ENCODE results near the gene CFAP92.
A peak's percentile ranks its signal among the peaks of the same experiment; 100 is the strongest.
"Not testable (repeated sequence)": the region's sequence is repeated elsewhere in the genome, so short reads cannot be mapped to it uniquely, and the experiment has no call there.

Gene CFAP92

DNA sequence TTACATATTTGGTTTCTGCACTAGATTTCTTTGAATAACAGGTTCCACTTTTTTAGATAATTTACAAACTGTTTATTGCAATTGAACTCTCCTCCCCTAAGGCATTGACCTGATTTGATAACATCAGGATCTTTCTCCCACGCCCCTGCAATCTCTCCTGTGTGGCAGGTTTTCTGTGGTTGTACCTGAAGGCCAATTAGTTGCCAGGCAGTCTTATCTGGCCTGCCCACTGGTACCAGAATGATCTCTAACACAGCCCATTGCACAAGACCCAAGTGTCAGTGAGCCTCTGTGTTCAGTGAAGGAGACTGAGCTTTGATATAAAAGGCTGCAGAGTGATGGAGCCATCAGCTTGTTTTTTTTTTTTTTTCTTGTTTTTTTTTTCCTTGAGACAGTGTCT, 111.2 kb downstream of the CFAP92 start:
- H3K27me3 Mint-ChIP-seq (ENCODE audit: low read depth, poor library complexity): peaks cover 5% of the 10 kb centered on the region
- no peak overlapping the region for H3K27ac Mint-ChIP-seq
- DNase-seq: no peak
- peaks cover 48% of the 10 kb centered on the region for H3K4me1 Mint-ChIP-seq
- peak overlapping the region; percentile 35 for H3K4me3 Mint-ChIP-seq
- H3K36me3 Mint-ChIP-seq (ENCODE audit: low read depth): peaks cover 26% of the 10 kb centered on the region
- H3K9me3 Mint-ChIP-seq: no peaks in the 10 kb centered on the region
- TF ChIP-seq, protein P1, sequence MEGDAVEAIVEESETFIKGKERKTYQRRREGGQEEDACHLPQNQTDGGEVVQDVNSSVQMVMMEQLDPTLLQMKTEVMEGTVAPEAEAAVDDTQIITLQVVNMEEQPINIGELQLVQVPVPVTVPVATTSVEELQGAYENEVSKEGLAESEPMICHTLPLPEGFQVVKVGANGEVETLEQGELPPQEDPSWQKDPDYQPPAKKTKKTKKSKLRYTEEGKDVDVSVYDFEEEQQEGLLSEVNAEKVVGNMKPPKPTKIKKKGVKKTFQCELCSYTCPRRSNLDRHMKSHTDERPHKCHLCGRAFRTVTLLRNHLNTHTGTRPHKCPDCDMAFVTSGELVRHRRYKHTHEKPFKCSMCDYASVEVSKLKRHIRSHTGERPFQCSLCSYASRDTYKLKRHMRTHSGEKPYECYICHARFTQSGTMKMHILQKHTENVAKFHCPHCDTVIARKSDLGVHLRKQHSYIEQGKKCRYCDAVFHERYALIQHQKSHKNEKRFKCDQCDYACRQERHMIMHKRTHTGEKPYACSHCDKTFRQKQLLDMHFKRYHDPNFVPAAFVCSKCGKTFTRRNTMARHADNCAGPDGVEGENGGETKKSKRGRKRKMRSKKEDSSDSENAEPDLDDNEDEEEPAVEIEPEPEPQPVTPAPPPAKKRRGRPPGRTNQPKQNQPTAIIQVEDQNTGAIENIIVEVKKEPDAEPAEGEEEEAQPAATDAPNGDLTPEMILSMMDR (IDR thresholded peaks at IDR 0.05): no peak

DNA sequence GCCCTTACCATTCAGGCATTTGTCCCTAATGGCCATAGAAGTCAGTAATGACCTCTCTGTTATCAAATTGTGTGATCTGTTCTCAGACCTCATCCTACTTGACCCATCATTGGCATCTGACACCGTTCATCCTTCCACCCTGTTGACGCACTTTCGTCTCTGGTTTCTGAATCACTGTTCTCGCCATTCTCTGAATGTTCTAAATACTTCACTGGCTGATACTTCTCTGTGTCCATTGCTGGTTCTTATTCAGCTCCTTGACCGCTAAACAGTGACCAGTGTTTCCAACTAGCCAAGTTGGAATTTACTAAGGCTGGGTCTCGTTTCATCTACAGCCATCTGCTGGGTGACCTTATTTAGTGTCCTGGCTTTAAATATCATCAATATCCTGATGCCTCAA, 112.3 kb downstream of the CFAP92 start:
- Mint-ChIP-seq H3K9me3 (no peaks in the 10 kb centered on the region), H3K4me3 (peak overlapping the region; percentile 93), H3K27me3 (ENCODE audit: low read depth, poor library complexity) (peaks cover 5% of the 10 kb centered on the region), H3K27ac (peak overlapping the region; percentile 12), H3K4me1 (peaks cover 53% of the 10 kb centered on the region), H3K36me3 (ENCODE audit: low read depth) (peaks cover 24% of the 10 kb centered on the region)
- TF ChIP-seq, protein P1 (IDR thresholded peaks at IDR 0.05): no peak
- DNase-seq: no peak

DNA sequence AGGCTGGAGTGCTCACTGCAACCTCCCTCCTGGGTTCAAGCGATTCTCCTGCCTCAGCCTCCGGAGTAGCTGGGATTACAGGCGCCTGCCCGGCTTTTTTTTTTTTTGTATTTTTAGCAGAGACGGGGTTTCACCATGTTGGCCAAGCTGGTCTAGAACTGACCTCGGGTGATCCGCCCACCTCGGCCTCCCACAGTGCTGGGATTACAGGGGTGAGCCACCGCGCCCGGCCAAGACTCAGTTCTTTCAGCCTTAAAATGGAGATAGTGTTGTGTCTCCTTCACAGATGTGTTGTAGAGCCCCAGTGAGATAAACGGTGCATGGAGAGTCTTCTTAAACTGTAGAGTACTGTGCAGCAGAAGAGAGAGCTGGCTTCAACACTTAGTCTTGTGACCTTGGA, 113.4 kb downstream of the CFAP92 start:
- peaks cover 24% of the 10 kb centered on the region for H3K36me3 Mint-ChIP-seq (ENCODE audit: low read depth)
- H3K4me1 Mint-ChIP-seq: peaks cover 61% of the 10 kb centered on the region
- DNase-seq; H3K27ac Mint-ChIP-seq; H3K27me3 Mint-ChIP-seq (ENCODE audit: low read depth, poor library complexity); H3K9me3 Mint-ChIP-seq: not testable (repeated sequence)
- peak overlapping the region; percentile 93 for H3K4me3 Mint-ChIP-seq

- peaks cover 63% of the 10 kb centered on the region for H3K4me1 Mint-ChIP-seq
- no peaks in the 10 kb centered on the region for H3K9me3 Mint-ChIP-seq
- H3K36me3 Mint-ChIP-seq (ENCODE audit: low read depth): peaks cover 21% of the 10 kb centered on the region
- H3K4me3 Mint-ChIP-seq: peak overlapping the region; percentile 93
- H3K27ac Mint-ChIP-seq: peak overlapping the region; percentile 98
- H3K27me3 Mint-ChIP-seq (ENCODE audit: low read depth, poor library complexity): peaks cover 5% of the 10 kb centered on the region
- TF ChIP-seq, protein P1 (IDR thresholded peaks at IDR 0.05): no peak
- no peak for DNase-seq
These were observed 113.9 kb downstream of the CFAP92 start for GRCh38 chr3:128879991-128880390.

DNA sequence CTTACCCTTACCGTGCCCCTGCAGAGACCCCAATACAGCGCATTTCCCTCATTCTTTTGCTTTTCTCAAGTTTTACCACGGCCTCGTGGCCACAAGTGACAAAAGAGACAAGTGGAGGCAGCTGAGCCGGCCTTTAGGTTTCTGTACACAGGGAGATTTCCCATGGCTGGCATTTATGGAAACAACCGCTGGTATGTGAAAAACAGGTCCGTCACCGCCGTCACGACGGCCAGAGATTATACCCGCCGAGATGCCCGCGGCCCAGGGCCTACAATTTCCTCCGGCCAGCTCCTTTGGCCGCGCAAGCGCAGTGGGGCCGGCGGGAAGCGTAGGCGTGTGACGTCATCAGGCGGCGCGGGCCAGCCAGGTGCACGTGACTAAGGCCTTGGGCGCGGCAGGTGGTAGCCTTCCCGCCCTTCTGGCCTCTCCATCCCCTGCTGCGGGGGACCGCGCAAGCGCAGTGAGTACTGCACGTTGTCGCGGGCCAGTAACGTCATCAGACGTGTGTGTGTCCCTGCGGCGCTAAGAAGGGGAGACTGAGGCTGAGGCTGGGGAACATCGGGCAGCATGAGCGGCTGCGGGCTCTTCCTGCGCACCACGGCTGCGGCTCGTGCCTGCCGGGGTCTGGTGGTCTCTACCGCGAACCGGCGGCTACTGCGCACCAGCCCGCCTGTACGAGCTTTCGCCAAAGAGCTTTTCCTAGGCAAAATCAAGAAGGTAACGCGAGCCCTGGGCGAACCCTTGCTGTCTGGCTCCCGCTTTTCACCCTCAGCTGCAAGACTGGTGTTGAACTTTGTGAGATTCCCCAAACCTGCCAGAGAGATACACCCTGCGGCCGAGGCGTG, 114.5 kb downstream of the CFAP92 start, which contains the start of gene ACAD9:
Gene ACAD9, plus strand, starts transcription at position 496 of the 845 bp plus-strand sequence. Its CDS starts 72 bp downstream, at position 568.
- TF ChIP-seq, protein P1 (IDR thresholded peaks at IDR 0.05): no peak
- Mint-ChIP-seq H3K9me3 (no peaks in the 10 kb centered on the region), H3K4me3 (peak within 1 kb of the TSS; percentile 93), H3K27me3 (ENCODE audit: low read depth, poor library complexity) (peaks cover 10% of the 10 kb centered on the region), H3K27ac (peak within 1 kb of the TSS; percentile 98), H3K36me3 (ENCODE audit: low read depth) (peaks cover 14% of the 10 kb centered on the region), H3K4me1 (peaks cover 69% of the 10 kb centered on the region)
- DNase-seq: peak; percentile 97

DNA sequence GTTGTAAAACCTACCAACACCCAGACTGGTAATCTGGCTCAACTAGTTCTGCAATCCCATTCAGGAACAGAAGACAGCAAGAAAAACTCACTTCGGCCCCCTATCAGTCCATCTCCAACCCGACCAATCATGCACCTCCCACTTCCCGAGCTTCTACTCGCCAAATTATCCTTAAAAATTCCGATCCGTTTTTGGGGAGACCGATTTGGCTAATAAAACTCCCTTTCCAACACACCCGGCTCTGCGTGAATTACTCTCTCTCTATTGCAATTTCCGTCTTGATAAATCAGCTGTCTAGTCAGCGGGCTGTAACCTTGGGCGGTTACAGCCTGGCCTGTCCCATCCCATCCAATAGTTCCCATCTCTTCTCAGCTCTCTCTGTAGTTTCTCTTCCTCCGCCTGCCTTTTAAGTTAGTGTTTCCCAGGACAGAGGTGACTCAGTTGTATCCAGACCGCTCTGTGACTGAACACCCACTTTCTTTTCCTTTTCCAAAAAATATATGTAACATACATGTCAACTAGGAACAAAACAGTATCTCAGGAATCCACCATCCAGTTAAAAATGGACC, 115.2 kb downstream of the CFAP92 start:
- Mint-ChIP-seq H3K27me3 (ENCODE audit: low read depth, poor library complexity) (peaks cover 10% of the 10 kb centered on the region), H3K27ac (peak overlapping the region; percentile 98), H3K4me1 (peaks cover 74% of the 10 kb centered on the region), H3K4me3 (peak overlapping the region; percentile 93), H3K9me3 (no peaks in the 10 kb centered on the region), H3K36me3 (ENCODE audit: low read depth) (peaks cover 7% of the 10 kb centered on the region)
- TF ChIP-seq, protein P1 (IDR thresholded peaks at IDR 0.05): no peak
- DNase-seq: no peak
